GM06990 (cell line): ENCODE data around the gene PCBP3.

ENCODE experiments used
- DNase-seq: peaks from one replicate; pipeline ENCODE4 v3.0.0-alpha.2; 2011; ENCODE audit not compliant: insufficient read length; ENCODE audit errors: extremely low read depth
- H3K27me3 ChIP-seq: replicated peaks from 2 replicates; pipeline ENCODE4 v1.6.0; 2011; ENCODE audit warnings: low read length; ENCODE audit not compliant: control insufficient read depth, insufficient read depth
- H3K36me3 ChIP-seq: 2 replicates; pipeline ENCODE4 v1.5.1; 2011; ENCODE audit warnings: low read length; ENCODE audit not compliant: control insufficient read depth, insufficient read depth
- H3K4me3 ChIP-seq: replicated peaks from 2 replicates; pipeline ENCODE4 v1.5.1; 2011; ENCODE audit warnings: low read depth, mild to moderate bottlenecking, control low read depth, low read length
- TF ChIP-seq, protein P1 (sequence below): IDR thresholded peaks from 2 replicates; pipeline ENCODE4 v1.5.1; 2011; ENCODE audit warnings: low read length, control low read depth, mild to moderate bottlenecking, inconsistent platforms; ENCODE audit not compliant: insufficient read depth, poor library complexity, severe bottlenecking

Gene PCBP3

DNA sequence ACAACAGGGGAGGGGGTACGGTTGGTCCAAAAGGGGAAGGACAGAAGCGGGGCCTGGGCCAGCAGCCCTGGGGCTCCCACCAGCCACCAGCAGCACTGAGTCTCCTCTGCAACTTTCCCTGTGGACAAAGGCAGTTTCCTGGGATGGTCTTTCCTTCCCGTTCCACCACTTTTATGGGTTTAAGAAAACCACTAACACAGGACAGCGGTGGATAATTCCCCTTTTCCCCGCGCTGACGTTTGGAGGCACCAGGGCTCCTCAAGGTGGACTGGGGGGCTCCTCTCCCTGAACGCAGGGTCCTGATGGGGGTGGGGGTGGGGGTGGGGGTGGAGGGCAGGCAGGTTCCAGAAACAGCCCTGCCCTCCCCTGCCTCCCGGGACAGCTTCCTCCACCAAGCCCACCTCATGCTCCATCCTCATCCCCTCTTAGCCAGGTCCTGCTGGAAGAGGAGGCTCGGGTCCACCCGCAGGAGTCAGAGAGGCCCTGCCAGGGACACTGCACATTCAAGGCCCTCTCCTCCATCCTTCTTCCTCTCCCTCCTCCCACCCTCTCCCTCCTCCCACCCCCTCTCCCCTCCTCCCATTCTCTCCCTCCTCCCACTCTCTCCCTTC, 333.3 kb downstream of the PCBP3 start:
- no peak overlapping the region for H3K4me3 ChIP-seq
- no peak for DNase-seq
- no peaks in the 10 kb centered on the region; the same call in 1 of the 2 replicates for H3K27me3 ChIP-seq
- no peaks in the 10 kb centered on the region for H3K36me3 ChIP-seq
- TF ChIP-seq, protein P1, sequence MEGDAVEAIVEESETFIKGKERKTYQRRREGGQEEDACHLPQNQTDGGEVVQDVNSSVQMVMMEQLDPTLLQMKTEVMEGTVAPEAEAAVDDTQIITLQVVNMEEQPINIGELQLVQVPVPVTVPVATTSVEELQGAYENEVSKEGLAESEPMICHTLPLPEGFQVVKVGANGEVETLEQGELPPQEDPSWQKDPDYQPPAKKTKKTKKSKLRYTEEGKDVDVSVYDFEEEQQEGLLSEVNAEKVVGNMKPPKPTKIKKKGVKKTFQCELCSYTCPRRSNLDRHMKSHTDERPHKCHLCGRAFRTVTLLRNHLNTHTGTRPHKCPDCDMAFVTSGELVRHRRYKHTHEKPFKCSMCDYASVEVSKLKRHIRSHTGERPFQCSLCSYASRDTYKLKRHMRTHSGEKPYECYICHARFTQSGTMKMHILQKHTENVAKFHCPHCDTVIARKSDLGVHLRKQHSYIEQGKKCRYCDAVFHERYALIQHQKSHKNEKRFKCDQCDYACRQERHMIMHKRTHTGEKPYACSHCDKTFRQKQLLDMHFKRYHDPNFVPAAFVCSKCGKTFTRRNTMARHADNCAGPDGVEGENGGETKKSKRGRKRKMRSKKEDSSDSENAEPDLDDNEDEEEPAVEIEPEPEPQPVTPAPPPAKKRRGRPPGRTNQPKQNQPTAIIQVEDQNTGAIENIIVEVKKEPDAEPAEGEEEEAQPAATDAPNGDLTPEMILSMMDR, result no peak

DNA sequence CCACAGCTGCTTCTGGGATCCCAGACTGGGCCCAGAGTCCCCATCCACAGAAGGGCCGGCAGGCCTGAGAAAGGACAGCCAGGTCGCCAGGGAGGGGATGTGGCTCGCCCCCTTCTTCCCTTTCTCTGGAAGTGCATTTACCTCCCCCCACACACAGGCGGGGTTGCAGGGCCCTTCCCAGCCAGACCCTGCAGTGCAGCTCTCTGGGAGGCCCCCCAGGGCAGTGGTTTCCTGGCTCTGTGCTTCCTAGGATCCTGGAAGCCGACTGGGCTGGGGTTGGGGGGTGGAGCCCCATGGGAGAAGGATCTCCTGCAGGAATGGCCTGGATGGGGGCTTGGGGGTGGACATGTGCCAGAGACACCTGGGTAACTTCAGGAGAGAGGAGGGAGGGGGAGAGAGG, 333.9 kb downstream of the PCBP3 start:
- DNase-seq, result no peak
- Histone ChIP-seq H3K36me3 (no peaks in the 10 kb centered on the region), H3K27me3 (no peaks in the 10 kb centered on the region; the same call in 1 of the 2 replicates), H3K4me3 (no peak overlapping the region)
- TF ChIP-seq, protein P1, result no peak

- Histone ChIP-seq H3K4me3 (no peak overlapping the region), H3K27me3 (no peaks in the 10 kb centered on the region; the same call in 1 of the 2 replicates), H3K36me3 (no peaks in the 10 kb centered on the region)
- TF ChIP-seq, protein P1, result no peak
- no peak for DNase-seq
Observed at GRCh38 chr21:45979141-45979631, 335.7 kb downstream of the PCBP3 start.

DNA sequence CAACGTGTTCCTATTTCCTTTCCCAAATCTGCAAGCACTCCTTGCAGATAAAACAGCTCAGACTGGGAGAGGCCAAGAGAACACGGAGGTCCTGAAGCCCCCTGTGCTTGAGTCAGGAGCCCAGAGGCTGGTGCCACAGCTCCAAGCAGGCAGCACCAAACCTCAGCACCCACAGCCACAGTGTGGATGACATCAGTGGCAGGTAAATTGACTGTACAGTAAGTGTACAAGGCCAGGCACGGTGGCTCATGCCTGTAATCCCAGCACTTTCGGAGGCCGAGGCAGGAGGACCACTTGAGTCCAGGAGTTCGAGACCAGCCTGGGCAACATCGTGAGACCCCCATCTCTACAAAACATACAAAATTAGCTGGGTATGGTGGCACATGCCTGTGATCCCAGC, 336.1 kb downstream of the PCBP3 start:
- Histone ChIP-seq H3K36me3 (no peaks in the 10 kb centered on the region), H3K4me3 (no peak overlapping the region), H3K27me3 (no peaks in the 10 kb centered on the region)
- DNase-seq, result no peak
- TF ChIP-seq, protein P1, result no peak

GRCh38 chr21:45980271-45980670, 336.7 kb downstream of the PCBP3 start:
- TF ChIP-seq, protein P1, result no peak
- H3K36me3 ChIP-seq, result no peaks in the 10 kb centered on the region
- H3K4me3 ChIP-seq, result no peak overlapping the region
- DNase-seq, result no peak
- no peaks in the 10 kb centered on the region for H3K27me3 ChIP-seq
